DND-41 (cell line): Measurements from ENCODE around the gene THAP2.

Experiments
- EZH2 ChIP-seq: IDR thresholded peaks from 3 replicates; pipeline ENCODE4 v1.6.1; 2012; ENCODE audit warnings: borderline replicate concordance, low read depth, mild to moderate bottlenecking, moderate library complexity, low read length, inconsistent platforms; ENCODE audit not compliant: severe bottlenecking
- TF ChIP-seq, protein P1 (sequence below): IDR thresholded peaks from 2 replicates; pipeline ENCODE4 v1.5.1; 2012; ENCODE audit warnings: borderline replicate concordance, low read length, moderate library complexity, mild to moderate bottlenecking; ENCODE audit not compliant: poor library complexity, severe bottlenecking; ENCODE audit errors: extremely low read depth

GRCh38 chr12:71652656-71653055 is 11.4 kb upstream of the THAP2 start:
- TF ChIP-seq, protein P1, sequence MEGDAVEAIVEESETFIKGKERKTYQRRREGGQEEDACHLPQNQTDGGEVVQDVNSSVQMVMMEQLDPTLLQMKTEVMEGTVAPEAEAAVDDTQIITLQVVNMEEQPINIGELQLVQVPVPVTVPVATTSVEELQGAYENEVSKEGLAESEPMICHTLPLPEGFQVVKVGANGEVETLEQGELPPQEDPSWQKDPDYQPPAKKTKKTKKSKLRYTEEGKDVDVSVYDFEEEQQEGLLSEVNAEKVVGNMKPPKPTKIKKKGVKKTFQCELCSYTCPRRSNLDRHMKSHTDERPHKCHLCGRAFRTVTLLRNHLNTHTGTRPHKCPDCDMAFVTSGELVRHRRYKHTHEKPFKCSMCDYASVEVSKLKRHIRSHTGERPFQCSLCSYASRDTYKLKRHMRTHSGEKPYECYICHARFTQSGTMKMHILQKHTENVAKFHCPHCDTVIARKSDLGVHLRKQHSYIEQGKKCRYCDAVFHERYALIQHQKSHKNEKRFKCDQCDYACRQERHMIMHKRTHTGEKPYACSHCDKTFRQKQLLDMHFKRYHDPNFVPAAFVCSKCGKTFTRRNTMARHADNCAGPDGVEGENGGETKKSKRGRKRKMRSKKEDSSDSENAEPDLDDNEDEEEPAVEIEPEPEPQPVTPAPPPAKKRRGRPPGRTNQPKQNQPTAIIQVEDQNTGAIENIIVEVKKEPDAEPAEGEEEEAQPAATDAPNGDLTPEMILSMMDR = no peak
- TF ChIP-seq EZH2 = no peak
